ENCODE results near the gene ACP2. TPM values are rescaled to one million over a fixed set of nuclear protein-coding genes. Genes with fewer than 3 reads are reported as not detected.

The ACP2 gene
- total RNA-seq, 2 experiments from 2014 or later, result 8.0 to 9.3 TPM

GRCh38 chr11:47235163-47235562 is 13.5 kb downstream of the ACP2 start:
- no peak for DNase-seq
- no peaks in the 10 kb centered on the region for H3K27me3 Mint-ChIP-seq (ENCODE audit: low read depth)
- H3K4me3 Mint-ChIP-seq, result no peak overlapping the region
- peaks cover 30% of the 10 kb centered on the region for H3K4me1 Mint-ChIP-seq (ENCODE audit: low read depth)
- intact Hi-C loops (cut with micrococcal nuclease), result no loop called here
- no peaks in the 10 kb centered on the region for H3K9me3 Mint-ChIP-seq
- H3K36me3 Mint-ChIP-seq (ENCODE audit: low read depth), result peaks cover 49% of the 10 kb centered on the region
- H3K27ac Mint-ChIP-seq, result peak overlapping the region; percentile 77
- CTCF ChIA-PET, result interaction anchor here (0.6 to 3.2 kb wide), 6 partner anchors 13 to 219 kb away, joined by 3 to 15 read pairs (median 10); partner anchors contain the start of gene ACP2

GRCh38 chr11:47234669-47235100 is 13.9 kb downstream of the ACP2 start:
- peak; percentile 82 for DNase-seq
- CTCF ChIA-PET, result interaction anchor here (0.5 to 3.2 kb wide), 9 partner anchors 10 to 84 kb away, joined by 3 to 15 read pairs (median 5); partner anchors contain the start of gene ACP2
- no peaks in the 10 kb centered on the region for H3K9me3 Mint-ChIP-seq
- H3K4me3 Mint-ChIP-seq, result peak overlapping the region; percentile 3
- H3K27ac Mint-ChIP-seq, result peak overlapping the region; percentile 77
- no peaks in the 10 kb centered on the region for H3K27me3 Mint-ChIP-seq (ENCODE audit: low read depth)
- intact Hi-C loops (cut with micrococcal nuclease), result loop anchor here (1.0 kb wide), 3 partner anchors 19 to 57 kb away; no protein-coding TSS in a partner anchor
- H3K36me3 Mint-ChIP-seq (ENCODE audit: low read depth), result peaks cover 44% of the 10 kb centered on the region
- H3K4me1 Mint-ChIP-seq (ENCODE audit: low read depth), result peaks cover 30% of the 10 kb centered on the region

GRCh38 chr11:47233989-47234668 is 14.5 kb downstream of the ACP2 start:
- peak overlapping the region; percentile 3 for H3K4me3 Mint-ChIP-seq
- no peaks in the 10 kb centered on the region for H3K27me3 Mint-ChIP-seq (ENCODE audit: low read depth)
- peaks cover 44% of the 10 kb centered on the region for H3K36me3 Mint-ChIP-seq (ENCODE audit: low read depth)
- CTCF ChIA-PET, result interaction anchor here (0.5 to 3.2 kb wide), 14 partner anchors 10 to 176 kb away, joined by 3 to 15 read pairs (median 4); partner anchors contain the start of gene ACP2
- intact Hi-C loops (cut with micrococcal nuclease), result loop anchor here (1.0 kb wide), 3 partner anchors 19 to 57 kb away; no protein-coding TSS in a partner anchor
- peaks cover 30% of the 10 kb centered on the region for H3K4me1 Mint-ChIP-seq (ENCODE audit: low read depth)
- DNase-seq, result peak; percentile 38
- peak overlapping the region; percentile 77 for H3K27ac Mint-ChIP-seq
- H3K9me3 Mint-ChIP-seq, result no peaks in the 10 kb centered on the region

GRCh38 chr11:47233051-47233450 is 15.6 kb downstream of the ACP2 start:
- Mint-ChIP-seq H3K4me3 (no peak overlapping the region), H3K36me3 (ENCODE audit: low read depth) (peaks cover 50% of the 10 kb centered on the region), H3K4me1 (ENCODE audit: low read depth) (peaks cover 30% of the 10 kb centered on the region), H3K27ac (no peak overlapping the region), H3K27me3 (ENCODE audit: low read depth) (no peaks in the 10 kb centered on the region), H3K9me3 (no peaks in the 10 kb centered on the region)
- intact Hi-C loops (cut with micrococcal nuclease), result no loop called here
- DNase-seq, result no peak
- CTCF ChIA-PET, result interaction anchor here (0.8 to 3.2 kb wide), 7 partner anchors 12 to 89 kb away, joined by 3 to 15 read pairs (median 5); partner anchors contain the start of gene ACP2

- Mint-ChIP-seq H3K9me3 (no peaks in the 10 kb centered on the region), H3K27me3 (ENCODE audit: low read depth) (no peaks in the 10 kb centered on the region), H3K4me1 (ENCODE audit: low read depth) (peaks cover 27% of the 10 kb centered on the region), H3K27ac (peak overlapping the region; percentile 17), H3K36me3 (ENCODE audit: low read depth) (peaks cover 46% of the 10 kb centered on the region), H3K4me3 (no peak overlapping the region)
- CTCF ChIA-PET, result interaction anchor here (0.6 to 0.7 kb wide), 2 partner anchors 225 to 412 kb away, joined by 3 to 4 read pairs; no protein-coding TSS in a partner anchor
- no peak for DNase-seq
- intact Hi-C loops (cut with micrococcal nuclease), result no loop called here
Measured at GRCh38 chr11:47229161-47229560, 19.5 kb downstream of the ACP2 start.

GRCh38 chr11:47225552-47226400 is 22.8 kb downstream of the ACP2 start:
- peak; percentile 57 for DNase-seq
- CTCF ChIA-PET, result no interaction called here
- intact Hi-C loops (cut with micrococcal nuclease), result loop anchor here (1.0 kb wide), 1 partner anchor 9 kb away; no protein-coding TSS in a partner anchor
- H3K36me3 Mint-ChIP-seq (ENCODE audit: low read depth), result peaks cover 52% of the 10 kb centered on the region
- no peak overlapping the region for H3K4me3 Mint-ChIP-seq
- no peaks in the 10 kb centered on the region for H3K9me3 Mint-ChIP-seq
- H3K27me3 Mint-ChIP-seq (ENCODE audit: low read depth), result no peaks in the 10 kb centered on the region
- H3K4me1 Mint-ChIP-seq (ENCODE audit: low read depth), result peaks cover 25% of the 10 kb centered on the region
- H3K27ac Mint-ChIP-seq, result peak overlapping the region; percentile 19

GRCh38 chr11:47222696-47223095 is 25.9 kb downstream of the ACP2 start:
- DNase-seq, result no peak
- Mint-ChIP-seq H3K4me1 (ENCODE audit: low read depth) (peaks cover 46% of the 10 kb centered on the region), H3K27me3 (ENCODE audit: low read depth) (no peaks in the 10 kb centered on the region), H3K4me3 (no peak overlapping the region), H3K36me3 (ENCODE audit: low read depth) (peaks cover 55% of the 10 kb centered on the region), H3K27ac (no peak overlapping the region), H3K9me3 (no peaks in the 10 kb centered on the region)
- CTCF ChIA-PET, result no interaction called here
- intact Hi-C loops (cut with micrococcal nuclease), result no loop called here

DNA sequence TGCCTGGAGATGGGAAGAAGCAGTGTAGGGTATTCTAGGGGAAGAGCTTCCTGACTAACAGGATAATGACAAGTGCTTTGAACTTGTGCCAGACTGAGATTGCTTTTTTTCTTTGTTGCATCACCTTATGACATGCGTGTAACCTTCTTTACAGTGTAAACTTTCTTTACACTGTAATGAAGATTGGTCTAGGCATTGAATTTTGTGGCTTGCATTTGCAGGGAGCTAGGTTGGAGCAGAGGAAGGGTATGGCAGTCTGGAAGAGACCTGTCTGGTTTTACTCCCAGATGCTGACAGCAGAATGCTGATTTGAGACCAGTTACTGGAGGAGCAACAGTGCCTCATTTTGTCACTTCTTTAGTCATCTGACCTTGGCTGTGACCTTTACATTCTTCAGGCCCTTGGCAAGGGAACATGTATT is 28.2 kb downstream of the ACP2 start:
- Mint-ChIP-seq H3K27me3 (ENCODE audit: low read depth) (no peaks in the 10 kb centered on the region), H3K4me3 (no peak overlapping the region)
- CTCF ChIA-PET, result interaction anchor here (0.9 to 1.2 kb wide), 2 partner anchors 33 to 42 kb away, joined by 3 to 4 read pairs; no protein-coding TSS in a partner anchor

DNA sequence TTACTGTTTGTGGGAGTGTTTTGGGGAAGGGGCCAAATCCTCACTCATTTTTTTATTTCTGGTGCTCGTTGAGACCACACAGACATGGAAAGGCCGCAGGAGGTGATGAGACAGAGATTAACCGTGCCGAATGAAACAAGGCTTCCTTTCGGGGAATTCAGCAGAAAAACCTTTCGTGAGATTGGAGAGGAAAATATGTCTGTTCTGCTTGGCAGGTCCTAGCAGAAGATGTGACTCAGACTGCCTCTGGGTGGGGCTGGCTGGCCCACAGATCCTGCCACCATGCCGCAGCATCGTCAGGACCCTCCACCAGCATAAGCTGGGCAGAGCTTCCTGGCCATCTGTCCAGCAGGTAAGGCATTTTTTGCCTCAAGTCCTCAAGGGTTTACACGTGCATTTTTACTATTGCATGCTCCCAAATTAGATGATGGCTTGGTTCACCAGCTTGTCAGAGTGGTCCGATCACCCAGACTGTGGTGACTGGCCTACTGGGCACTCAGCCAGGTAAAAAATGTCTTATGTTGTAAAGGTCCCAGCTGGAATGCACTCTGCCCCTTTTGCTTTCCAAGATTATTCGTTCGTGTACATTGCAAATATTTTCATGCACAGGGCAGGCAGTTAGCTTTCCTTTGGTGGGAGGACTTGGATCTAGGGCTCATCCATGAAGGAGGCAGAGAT is 32.4 kb downstream of the ACP2 start:
- H3K9me3 Mint-ChIP-seq, result no peaks in the 10 kb centered on the region
- H3K27ac Mint-ChIP-seq, result peak overlapping the region; percentile 97
- DNase-seq, result peak; percentile 75
- H3K4me1 Mint-ChIP-seq (ENCODE audit: low read depth), result peaks cover 41% of the 10 kb centered on the region
- H3K4me3 Mint-ChIP-seq, result peak overlapping the region; percentile 87
- intact Hi-C loops (cut with micrococcal nuclease), result loop anchor here (1.0 to 10.0 kb wide), 3 partner anchors 9 to 1301 kb away; partner anchors contain the start of gene PEX16
- CTCF ChIA-PET, result interaction anchor here (0.7 to 1.5 kb wide), 4 partner anchors 15 to 196 kb away, joined by 3 to 4 read pairs (median 4); no protein-coding TSS in a partner anchor
- no peaks in the 10 kb centered on the region for H3K27me3 Mint-ChIP-seq (ENCODE audit: low read depth)
- peaks cover 43% of the 10 kb centered on the region for H3K36me3 Mint-ChIP-seq (ENCODE audit: low read depth)

More for the DNA sequence above, 28.2 kb downstream of the ACP2 start:
- Mint-ChIP-seq H3K27ac (peak overlapping the region; percentile 32), H3K9me3 (no peaks in the 10 kb centered on the region), H3K36me3 (ENCODE audit: low read depth) (peaks cover 59% of the 10 kb centered on the region), H3K4me1 (ENCODE audit: low read depth) (peaks cover 49% of the 10 kb centered on the region)
- no peak for DNase-seq
- intact Hi-C loops (cut with micrococcal nuclease), result no loop called here

DNA sequence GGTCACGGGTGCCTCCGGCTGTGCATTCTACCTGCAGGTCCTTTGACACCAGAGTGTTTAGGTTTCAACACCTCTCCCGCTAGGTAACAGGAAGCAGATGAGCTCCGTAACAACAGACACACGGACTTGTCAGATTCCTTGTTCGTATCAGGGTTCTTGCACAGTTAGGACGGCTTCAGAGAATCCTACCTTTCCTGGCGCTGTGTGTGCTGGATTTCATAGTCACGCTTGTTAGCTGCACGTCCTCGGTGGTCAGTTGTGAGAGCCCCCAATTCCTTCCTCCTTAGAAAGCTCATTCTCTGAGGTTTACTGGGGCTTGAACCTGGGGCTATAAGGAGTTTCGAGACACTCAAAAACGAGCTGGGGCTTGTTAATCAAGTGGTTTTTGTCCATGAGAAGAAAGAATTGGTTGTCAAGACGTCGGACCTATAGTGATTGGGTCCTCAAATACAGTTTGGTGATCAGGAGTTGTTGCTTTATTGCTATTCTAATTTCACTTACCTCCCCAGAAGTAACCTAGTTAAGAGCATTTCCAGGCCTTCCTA is 33.2 kb downstream of the ACP2 start:
- CTCF ChIA-PET, result interaction anchor here (0.6 to 2.3 kb wide), 6 partner anchors 15 to 197 kb away, joined by 3 to 15 read pairs (median 4); partner anchors contain the start of gene ARFGAP2
- Mint-ChIP-seq H3K9me3 (no peaks in the 10 kb centered on the region), H3K4me1 (ENCODE audit: low read depth) (peaks cover 40% of the 10 kb centered on the region), H3K4me3 (peak overlapping the region; percentile 87), H3K27ac (peak overlapping the region; percentile 97), H3K27me3 (ENCODE audit: low read depth) (no peaks in the 10 kb centered on the region), H3K36me3 (ENCODE audit: low read depth) (peaks cover 41% of the 10 kb centered on the region)
- peak; percentile 64 for DNase-seq
- intact Hi-C loops (cut with micrococcal nuclease), result loop anchor here (1.0 to 10.0 kb wide), 7 partner anchors 19 to 1301 kb away; partner anchors contain the start of genes ARHGAP1, NUP160, PEX16 and SLC39A13

GRCh38 chr11:47213950-47214565 is 34.6 kb downstream of the ACP2 start:
- peak; percentile 95 for DNase-seq
- CTCF ChIA-PET, result interaction anchor here (0.8 to 2.3 kb wide), 5 partner anchors 35 to 198 kb away, joined by 3 to 15 read pairs (median 4); partner anchors contain the start of gene ARFGAP2
- Mint-ChIP-seq H3K4me1 (ENCODE audit: low read depth) (peaks cover 30% of the 10 kb centered on the region), H3K4me3 (peak overlapping the region; percentile 87), H3K9me3 (no peaks in the 10 kb centered on the region), H3K27ac (peak overlapping the region; percentile 97), H3K27me3 (ENCODE audit: low read depth) (no peaks in the 10 kb centered on the region), H3K36me3 (ENCODE audit: low read depth) (peaks cover 32% of the 10 kb centered on the region)
- intact Hi-C loops (cut with micrococcal nuclease), result loop anchor here (1.0 to 10.0 kb wide), 10 partner anchors 28 to 1299 kb away; partner anchors contain the start of genes ACP2, FNBP4, MTCH2 and NUP160
